ENCODE data around the gene TAPBP.

Gene TAPBP

DNA sequence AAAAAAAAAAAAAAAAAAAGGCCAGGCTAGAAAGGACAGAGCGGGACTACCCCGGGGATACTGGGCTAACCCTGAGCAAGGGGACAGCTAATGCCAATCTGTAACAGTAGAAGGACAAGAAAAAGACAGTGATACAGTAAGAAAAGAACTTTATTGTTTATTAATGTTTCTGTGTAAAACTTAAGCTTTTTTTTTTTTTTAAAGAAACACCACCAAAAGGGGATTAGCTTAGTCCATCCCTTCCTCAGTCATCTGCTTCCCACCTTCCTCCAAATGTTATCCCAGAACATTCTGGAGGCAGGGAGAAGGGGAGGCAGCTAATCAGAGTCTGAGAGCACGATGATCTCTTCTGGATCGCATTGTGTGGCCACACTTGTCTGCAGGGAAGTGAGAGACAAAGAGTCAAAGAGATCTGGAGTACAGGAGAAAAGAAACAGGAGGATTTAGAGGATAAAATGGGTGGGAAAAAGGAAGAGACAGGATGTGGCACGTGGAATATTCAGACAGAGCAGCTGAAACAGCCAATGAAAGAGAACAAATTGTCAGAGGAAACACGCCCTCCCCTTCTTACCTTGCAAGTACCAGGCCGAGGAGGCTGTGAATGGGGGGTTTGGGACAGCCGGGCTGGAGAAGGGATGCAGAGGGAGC, 4.7 kb upstream of the TAPBP start:
- no peak for DNase-seq

GRCh38 chr6:33317669-33318425, 4.0 kb upstream of the TAPBP start, which contains the start of gene ZBTB22:
ZBTB22 (minus strand) TSS chr6:33317744; CDS start chr6:33316916, 828 bp downstream.
- peak; percentile 93 to 96 for DNase-seq

GRCh38 chr6:33317419-33317668, 3.5 kb upstream of the TAPBP start:
- DNase-seq, result no peak

DNA sequence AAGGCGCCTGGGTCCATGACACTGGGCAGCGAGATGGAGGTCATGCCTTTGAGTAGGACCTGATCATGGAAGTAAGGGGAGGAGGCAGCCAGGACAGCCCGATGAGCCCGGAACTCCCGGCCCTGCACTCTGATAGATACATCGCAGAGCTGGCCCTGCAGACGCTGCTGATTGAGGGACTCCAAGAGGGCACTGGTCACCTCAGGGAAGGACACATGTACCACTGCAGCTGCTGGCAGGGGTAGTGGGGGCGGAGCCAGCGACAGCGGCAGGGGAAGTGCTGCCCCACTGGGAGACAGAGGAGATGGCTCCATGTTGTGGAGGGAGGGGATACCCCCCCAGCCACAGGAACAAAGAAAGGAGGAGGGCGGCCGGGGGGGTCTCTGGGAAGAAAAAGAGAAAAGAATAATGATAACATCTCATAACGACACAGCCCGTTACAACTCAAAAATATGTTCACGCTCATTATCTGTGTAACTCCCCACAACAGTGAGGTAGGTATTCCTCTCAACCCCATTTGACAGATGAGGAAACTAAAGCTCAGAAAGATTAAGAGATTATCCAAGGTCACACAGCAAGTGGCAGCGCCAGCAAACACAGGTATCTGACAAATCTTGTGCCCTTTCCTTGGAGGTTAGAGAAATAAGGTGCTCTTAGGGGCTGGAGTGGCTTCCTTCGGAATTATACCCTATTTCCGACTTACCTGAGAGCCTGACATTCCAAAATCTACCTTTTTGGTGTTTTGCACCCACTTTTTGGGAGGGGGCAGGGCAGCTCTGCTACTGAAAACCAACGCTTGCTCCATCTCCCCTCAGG, 2.9 kb upstream of the TAPBP start:
- no peak for DNase-seq

DNA sequence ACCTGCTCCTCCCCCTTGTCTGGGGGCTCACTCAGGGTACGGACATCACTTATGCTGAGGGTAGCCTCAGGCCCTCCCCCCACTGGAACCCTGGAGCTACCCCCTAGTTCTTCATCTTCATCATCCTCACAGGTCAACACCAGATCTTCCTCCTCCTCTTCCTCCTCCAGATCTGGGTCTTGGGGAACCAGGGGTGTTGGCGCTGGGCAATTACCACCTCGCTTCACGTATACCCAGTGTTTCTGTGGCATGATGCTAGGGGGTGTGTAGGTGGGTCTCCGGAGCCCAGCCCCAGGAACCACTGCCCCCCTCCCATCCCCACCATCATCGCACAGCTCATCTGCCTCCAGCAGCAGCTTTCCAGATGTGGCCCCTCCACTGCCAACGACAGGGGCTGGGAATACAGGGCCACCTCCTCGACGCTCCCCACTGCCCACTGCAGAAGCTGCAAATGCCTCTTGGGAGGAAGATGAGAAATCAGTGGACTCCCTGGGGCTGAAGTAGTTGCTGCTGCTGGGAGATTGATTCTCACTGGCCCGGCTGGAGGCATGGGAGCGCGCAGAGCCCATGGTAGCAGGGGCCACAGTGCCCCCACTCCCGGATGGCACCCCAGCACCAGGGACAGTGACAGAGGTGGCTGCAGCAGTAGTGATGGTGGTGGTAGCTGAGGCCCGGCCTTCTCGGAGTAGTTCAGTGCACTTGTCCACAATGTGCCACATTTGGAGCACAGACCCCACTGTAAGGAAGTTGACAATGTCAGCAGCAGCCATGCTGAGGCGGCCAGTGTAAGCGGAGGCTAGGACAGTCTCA, 2.1 kb upstream of the TAPBP start:
- no peak for DNase-seq

DNA sequence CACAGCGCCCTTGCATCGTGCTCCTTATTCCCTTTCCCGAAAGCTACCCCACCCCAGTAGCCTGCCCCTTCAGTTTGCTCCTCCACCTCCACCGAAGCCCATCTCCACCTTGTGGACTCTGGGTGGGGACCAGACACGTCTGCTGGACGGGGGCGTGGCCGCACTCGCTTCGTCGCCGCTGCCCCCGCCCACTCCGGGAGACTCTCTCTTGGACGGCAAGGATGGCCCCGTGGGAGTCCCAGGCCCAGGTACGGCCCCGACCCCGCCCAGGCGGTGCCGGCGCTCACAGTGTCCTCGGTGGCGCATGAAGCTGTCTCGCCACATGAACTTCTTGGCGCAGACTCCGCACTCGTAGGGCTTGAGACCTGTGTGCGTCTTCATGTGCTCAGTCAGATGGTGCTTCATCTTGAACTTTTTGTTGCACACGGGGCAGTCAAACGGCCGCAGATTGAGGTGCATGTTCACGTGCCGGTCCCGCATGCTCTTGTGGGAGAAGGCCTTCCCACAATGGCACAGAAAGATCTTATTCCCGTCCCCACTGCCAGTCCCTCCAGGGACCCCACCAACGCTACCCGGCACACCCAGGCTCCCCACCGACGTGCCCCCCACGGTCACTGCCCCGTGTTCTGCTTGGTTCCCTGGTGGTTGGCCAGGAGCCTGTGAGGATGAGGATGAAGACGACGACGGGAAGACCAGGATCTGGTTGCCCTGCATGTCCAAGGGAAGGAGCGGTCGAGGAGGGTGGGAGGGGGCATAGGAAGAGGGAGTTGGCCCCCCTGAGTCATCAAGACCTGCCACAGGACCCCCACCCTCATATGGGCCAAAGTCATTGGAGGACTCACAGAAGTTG, 1.3 kb upstream of the TAPBP start:
- DNase-seq, result no peak

DNA sequence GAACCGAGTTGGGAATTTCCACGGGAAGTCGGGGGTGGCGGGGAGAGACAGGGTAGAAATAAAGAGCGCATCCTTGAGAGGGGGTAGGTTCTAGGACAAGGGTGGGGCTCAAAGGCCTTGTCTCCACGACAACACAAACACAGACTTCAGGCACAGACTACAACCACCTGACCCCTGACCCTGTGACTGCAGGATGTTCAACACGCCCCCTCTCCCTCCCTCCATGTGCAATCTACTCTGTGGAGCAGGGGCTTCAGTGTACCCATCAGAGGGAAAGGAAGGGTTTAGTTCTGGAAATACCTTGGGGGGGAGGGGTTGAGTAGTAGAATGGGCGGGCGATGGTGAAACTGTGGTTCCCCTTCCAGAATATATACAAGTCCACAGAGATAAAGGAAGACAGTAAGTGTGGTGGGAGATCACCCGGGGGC, 651 bp upstream of the TAPBP start:
- DNase-seq, result peak; percentile 41 to 45

- peak; percentile 32 to 34 for DNase-seq
Observed at GRCh38 chr6:33313105-33313708, 671 bp downstream of the TAPBP start.

GRCh38 chr6:33312361-33313104, 1.3 kb downstream of the TAPBP start:
- peak; percentile 64 for DNase-seq

GRCh38 chr6:33306356-33306755, 7.5 kb downstream of the TAPBP start:
- DNase-seq, result no peak

DNA sequence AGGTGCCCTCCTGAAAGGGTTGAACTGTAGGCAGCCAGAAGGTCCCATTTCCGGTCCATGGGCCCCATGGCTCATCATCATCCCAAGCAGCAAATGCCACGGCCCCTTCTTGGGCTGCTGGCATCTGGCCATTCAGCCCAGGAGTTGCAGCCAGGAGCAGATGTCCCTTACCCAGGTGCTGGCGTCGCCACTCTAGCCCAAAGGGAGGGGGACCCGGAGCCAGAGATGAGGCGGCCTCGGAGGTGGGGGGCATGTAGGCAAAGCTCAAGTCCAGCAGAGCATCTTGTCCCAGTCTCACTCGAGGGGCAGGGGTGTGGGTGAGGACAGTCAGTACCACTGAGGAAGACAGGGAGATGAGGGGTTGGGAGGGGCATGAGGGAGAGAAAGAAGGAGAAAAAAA, 8.8 kb downstream of the TAPBP start:
- no peak for DNase-seq

DNA sequence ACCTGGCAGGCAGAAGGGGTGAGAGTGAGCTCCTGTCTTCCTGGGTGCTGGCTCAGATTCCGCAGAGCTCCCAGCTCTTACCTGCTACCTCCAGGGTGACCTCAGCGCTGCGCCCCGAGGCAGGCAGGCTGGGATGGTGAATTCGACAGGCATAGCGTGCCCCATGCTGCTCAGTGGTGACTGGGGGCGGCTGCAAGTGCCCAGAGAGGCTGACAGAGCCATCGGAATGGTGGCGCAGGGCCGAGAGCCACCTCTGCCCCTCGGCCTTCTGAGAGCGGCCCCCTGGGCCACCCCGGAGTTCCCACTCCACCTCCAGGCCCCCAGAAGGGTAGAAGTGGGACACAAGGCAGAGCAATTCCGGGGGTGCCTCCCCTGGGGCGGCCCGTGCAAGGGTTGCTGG, 9.7 kb downstream of the TAPBP start:
- no peak for DNase-seq

DNA sequence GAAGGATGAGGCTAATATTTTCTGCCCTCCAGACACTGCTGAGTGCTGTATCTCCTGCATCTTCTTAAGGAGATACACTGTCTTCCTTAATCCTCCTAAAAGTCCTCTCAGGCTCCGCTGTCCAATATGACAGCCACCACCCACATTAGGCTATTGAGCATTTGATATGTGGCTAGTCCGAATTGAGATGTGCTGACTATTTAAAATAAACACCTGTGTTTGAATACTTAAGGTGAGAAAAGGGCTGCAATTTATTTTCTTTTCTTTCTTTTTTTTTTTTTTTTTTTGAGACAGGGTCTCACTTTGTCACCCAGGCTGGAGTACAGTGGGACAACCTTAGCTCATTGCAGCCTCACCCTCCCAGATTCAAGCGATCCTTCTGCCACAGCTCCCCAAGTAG, 12.0 kb downstream of the TAPBP start:
- no peak for DNase-seq

GRCh38 chr6:33299237-33299944, 14.5 kb downstream of the TAPBP start:
- peak; percentile 91 to 92 for DNase-seq

GRCh38 chr6:33298773-33299236, 15.1 kb downstream of the TAPBP start, which contains the start of gene RGL2:
RGL2 (minus strand) TSS chr6:33298942; CDS start chr6:33298610, 332 bp downstream.
- no peak for DNase-seq

DNA sequence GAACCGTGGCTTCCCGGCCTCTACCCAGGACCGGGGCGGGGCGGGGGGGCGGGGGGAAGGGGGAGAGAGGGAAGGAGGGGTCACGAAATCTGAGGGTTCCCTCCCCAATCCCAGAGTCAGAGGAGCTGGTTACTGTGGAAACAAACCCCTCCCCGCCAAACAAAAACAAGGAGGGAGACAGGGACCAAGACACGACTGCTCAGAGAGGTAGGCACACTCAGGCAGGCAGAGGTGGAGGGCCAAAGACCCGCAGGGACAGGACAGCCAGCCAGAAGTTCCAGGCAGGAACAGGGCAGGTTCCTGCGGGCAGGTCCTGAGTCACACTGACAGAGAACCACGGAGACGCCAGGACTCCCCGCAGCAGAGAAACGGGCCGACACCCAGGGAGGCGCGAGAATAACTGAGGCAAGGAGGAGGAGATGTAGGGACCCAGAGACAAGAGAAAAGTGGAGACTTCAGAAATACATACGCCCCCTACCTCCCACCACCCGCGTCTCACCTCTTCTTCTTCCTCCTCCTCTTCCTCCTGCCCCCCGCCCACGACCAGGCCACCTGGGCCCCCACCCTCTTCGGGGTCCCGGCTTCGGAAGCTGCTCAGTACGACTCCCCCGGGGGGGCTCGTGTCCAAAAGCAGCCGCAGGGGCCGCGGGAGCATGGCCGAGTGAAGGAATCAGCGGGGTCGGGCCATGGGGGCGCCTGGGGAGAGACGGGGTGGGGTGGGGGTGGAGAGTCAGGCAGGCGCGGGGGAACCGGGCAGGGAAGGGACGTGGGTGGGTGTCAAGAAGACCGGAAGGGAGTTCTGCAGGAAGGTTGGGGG, 15.7 kb downstream of the TAPBP start:
- DNase-seq, result peak in 1 of 2 donors; percentile 62

- no peak for DNase-seq
Observed at GRCh38 chr6:33297406-33297955, 16.4 kb downstream of the TAPBP start.

DNA sequence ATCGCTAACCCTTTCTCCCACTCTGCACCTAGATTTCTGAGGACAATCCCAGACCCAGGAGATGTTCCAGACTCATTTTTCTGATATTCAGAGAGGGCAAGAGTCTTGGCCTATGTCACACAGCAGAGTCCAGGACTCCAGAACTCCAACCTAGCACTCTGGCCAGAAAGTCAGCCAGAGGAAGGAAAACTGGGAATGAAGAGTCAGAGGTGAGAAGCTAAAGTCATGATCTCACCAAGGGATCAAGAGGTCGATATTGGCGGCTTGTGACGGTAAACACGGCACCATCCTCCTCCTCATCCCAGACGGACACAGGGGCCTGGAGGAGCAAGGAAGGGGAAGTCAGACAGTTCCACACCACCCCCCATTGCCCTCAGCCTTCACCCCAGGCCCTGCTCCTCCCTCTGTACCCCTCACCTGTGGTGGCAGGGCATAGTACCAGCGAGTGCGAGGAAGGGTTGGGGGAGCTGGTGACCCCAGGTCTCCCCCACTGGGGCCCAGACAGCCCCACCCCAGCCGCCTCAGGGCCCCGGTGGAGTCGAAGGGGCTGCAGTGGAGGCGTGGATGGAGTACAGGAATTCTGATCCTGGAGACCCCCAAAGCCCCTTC, 17.0 kb downstream of the TAPBP start:
- no peak for DNase-seq

All from stimulated activated CD4-positive, alpha-beta T cell treated with anti-CD3 and anti-CD28 coated beads, Interleukin-2, amount 100 ng/mL, for 48 hours (primary cell).